ENCODE measurements around the gene FGR.

FGR gene

DNA sequence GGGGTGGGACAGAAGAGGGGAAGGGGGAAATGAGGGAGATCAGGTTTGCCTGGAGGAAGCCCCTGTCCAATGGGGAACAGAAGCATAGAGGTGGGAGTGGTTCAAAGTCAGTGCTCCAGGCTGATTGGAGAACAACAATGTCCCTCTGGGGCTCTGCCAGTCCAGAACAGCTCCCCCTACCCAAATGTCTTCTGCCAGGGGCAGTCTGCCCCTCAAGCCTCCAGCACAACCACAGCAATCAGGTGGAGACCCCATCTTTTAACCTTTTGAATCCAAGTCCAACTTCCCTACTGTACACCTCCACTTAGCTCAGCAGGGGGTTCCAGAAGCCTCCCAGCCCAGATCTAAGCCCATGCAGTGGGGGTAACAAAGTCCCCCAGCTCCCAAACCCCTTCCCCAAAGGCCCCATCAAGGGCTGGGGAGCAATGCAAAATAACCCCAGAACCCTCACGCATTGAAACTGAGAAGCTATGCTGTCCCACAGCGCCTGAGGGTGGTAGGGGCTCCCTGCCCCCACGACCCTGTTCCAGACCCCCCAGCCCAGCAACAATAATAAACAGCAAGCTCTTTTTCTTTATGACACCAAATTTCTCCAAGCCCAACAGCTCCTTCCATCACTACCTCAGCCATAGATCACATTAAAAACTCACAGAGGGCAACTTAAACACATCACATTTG is 34.3 kb downstream of the FGR start:
- no peak for DNase-seq (ENCODE audit: low spot score)

DNA sequence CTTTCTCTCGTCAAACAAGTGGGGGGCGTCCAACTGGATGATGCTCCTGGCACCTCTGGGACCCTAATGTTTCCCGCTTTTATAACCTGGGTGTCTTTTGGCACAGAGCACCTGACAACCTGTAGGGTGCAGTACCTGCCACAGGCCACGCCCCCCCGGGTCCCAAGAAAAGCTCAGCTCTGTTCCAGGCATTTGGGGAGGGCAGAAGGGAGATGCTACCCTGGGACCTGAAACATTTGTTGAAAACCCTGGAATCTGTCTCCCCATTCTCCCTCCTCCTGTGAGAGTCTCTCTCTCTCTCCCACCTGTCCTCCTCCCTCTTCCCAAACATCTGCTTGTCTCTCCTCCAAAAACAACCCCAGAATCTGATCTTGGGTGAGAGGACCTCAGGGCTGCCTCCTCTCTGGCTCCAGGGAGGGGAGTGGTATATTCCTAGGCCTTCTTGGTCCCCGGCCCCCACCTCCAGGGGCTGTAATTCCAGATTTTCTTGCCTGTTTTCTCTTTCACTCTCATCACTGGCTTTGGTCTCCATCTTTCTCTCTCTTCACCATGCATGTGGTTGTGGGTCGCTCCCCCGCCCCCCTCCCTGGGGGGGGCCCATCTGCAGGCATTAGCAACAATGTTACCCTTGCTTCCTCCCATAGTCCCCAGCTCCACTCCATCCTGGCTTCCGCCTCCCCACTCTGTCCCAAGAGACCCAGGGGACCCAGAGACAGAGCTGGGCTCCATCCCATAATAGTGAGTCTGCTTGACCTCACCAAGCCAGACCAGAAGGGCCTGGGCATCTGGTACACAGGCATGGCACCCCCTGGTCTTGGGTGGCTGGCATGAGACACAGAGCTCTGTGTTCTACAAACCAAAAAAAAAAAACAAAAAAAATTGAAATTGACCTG is 35.1 kb downstream of the FGR start:
- DNase-seq (ENCODE audit: low spot score) = no peak

DNA sequence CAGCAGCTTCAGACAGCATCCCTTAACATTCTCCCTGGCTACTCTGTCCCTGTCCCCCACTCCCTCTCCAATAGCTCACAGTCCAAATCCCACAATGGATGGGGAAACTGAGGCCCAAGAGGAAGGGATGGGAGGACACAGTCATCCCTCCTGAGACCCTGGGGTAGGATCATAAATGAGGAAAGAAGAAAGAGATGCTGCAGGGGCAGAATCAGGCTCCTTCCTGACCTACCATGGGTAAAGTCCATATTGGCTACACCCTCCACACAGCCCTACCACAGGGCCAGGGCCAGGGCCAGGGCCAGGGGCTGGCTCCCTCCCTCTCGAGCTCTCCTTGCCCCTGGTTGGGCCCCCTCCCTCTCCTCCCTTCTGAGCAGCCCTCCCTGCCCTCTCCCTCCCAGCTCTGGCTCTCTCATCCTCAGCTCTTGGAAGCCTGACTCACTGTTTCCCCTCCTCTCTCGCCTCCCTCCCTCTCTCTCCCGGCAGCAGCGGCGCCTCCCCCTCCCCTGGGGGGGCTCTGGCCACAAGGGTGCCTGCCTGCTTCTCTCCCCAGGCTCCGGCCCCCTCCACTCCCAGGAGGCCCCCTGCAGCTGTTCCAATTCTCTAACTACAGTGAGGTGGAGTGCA is 36.0 kb downstream of the FGR start:
- peak; percentile 44 for DNase-seq (ENCODE audit: low spot score)

- DNase-seq (ENCODE audit: low spot score) = no peak
Observed at GRCh38 chr1:27598295-27598687, 36.7 kb downstream of the FGR start.

DNA sequence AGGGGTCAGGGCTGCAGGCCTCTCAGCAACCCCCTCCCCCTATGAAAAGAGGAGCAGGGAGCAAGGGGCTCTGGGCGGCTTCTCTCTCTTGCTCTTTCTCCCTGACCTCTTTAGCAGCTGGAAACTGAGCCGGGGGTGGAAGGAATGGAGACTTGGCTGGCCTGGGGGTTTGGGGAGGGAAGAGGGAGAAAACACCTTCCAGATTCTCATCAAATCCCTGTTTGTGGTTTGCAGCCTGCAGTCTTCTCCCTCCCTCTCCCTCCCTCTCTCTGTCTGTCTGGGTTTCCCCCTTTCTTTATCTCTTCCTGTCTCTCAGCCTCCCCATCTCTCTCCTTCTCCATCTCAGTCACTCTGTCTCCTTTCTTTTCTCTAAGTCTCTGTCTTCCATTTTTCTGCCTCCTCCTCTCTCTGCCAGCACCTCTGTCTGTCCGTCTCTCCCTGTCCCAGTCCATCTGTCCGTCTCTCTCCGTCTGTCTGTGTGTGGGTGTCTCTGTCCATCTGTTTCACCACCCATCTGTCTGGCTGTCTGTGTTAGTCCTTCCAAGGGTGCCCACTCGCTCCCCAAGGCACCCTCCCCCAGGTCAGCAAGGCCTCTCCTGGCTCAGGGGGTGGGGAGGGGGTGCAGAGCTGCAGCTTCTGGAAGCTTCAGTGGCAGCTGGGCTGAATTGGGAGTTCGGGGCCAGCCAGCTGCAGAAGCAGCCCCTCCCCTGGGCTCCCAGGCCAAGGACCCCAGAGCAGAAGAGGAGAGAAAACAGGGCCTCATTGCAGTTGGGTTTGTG is 37.3 kb downstream of the FGR start:
- no peak for DNase-seq (ENCODE audit: low spot score)

DNA sequence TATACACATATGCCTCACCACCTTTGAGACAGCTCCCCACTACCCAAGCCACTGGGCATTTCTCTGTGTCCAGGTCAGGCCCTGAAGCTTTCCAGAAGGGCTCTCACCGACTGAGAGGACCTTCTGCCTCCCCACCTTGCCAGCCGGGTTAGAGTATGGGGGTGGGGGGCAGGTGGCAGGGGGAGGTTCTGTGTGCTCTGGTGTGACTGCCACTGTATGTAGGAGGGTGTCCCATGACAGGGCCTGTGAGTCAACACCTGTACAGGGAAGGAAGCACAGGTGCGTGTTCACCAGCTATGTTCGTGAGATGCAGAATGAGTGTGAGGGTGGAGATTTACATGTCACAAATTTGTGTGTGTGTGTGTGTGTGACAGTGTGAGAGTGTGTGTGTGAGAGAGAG is 38.0 kb downstream of the FGR start:
- no peak for DNase-seq (ENCODE audit: low spot score)

DNA sequence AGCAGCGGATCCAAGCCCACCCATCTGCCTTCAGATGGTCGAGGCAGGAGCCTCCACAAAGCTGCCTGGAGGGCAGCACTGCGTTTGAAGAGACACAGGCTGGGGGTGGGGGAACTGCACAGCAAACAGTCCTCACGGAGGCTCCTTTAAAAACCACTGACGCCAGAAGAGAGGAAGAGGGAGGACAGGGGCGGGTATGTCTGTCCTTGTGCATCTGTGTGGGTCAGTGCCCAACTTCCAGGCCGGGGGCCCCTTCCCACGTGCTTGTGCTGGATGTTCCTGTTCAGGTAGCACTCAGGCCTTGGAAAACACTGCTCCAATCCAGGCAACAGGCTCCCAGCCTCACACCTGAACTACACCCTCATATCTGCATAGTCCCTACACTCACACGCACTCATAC is 38.7 kb downstream of the FGR start:
- DNase-seq (ENCODE audit: low spot score) = no peak

- no peak for DNase-seq (ENCODE audit: low spot score)
Observed at GRCh38 chr1:27595597-27595996, 39.4 kb downstream of the FGR start.

DNA sequence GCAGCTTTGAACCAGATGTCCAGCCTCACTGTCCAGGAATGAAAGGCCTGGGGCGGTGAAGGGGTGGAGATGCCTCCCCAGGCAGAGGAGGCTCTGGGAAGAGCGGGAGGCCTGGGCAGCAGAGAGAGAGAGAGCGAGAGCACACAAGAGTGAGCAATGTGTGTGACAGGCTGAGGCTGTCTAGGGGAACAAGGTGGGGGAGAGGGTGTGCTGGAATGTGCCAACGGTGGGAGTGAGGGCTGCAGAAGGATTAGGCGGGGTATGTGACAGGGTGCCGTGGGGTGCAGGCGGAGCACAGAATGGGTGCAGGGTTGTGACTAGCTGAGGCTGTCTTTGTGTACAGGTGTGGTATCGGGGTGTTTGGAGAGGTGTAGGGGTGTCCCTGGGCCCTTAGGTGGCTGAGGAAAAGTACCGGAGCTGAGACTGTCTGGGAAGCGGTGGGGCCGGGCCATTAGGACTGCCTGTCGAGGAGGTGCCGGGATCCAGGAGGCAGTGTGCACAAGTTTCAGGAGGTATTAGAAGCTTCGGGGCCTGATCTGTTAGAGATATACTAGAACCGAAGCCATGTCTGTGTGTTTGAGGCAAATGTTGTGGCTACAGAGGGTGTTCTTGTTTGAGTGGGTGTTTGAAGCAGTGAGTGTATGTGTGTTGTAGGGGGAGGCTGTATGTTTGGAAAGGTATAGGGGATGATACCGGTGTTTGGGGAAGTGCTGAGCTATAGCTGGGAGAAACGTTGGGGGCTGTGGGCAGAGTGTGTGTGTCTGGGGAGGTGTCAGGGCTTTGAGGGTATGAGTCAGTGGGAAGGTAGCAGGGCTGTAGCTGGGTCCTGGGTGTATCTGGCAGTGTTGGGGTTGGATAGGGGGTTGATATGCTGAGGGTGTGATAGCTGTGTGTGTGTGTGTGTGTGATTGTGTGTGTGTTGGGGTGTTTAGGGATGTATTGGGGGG is 40.1 kb downstream of the FGR start:
- DNase-seq (ENCODE audit: low spot score) = no peak

DNA sequence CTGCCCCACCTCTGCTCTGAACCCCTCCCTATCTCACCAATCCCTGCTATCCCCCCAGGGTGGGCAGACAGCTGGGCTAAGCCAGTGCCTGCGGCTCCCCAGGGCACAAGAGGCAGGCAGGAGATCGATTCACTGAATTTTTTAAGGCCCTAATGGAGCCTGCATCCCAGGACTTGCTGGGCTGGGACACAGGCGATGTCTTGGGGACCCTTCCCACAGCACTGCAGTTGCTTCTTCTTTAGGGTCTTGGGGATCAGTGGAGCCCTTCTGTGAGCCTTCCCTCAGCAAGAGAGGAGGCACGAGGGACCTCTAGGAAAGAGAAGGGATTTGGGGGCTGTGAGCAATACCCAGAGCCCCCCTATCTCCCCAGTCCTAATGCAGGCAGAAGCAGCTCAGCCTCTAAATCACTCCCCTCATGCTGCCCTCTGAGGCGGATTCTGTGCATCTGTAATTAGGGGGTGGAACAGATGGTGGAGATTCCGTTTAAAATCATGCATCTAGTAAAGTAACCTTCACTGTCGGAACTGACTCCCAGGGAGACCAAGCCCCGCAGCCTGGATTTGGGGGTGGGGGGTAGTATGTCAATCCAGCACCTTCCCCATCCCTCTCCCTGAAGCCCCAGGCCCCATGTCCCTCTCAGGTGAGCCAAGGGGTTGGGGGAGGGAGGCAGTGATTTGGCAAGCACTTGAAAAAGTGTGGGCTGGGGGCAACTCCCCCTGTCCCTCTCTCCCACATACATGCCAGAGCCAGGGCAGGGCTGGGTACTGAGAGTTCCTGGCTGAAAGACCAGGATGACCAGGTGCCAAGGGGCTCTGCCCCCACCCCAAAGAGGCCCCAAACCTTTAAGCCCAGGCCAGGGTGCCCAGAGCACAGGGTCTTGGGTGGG is 41.1 kb downstream of the FGR start:
- no peak for DNase-seq (ENCODE audit: low spot score)

DNA sequence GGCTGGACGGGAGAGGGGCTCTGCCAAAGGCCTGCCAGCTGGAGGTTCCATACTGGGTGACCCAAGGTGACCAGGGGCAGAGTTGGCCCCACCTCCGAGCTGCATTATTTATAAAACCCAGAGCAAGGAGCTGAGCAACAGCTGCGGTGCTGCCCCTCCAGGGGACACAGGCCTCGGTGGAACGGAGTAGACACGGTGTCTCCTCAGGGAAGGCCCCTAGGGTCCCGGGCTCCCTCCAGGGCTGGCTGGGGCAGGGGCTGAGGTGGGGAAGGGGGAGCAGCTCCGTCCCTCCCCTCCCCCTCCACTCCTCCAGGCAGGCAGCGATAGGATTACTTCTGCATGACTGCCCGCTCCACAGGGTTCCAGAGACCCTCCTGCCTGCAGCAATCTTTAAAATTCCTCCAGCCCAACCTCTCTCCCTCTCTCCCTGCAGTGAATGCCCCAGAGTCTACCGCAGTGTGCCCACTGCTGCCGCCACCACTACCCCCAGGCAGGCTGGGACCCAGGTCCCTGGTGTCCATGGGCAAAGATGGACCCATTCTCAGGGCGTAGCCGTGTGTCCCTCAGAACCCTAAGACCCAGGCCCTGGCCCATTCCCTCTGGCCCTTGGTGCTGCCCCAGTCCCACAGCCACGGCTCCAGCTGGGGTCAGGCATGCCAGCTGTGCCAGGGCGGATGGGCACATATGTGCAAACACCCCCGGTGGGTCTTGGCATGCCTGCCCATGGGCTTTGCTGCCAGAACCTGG is 41.9 kb downstream of the FGR start:
- DNase-seq (ENCODE audit: low spot score) = no peak

DNA sequence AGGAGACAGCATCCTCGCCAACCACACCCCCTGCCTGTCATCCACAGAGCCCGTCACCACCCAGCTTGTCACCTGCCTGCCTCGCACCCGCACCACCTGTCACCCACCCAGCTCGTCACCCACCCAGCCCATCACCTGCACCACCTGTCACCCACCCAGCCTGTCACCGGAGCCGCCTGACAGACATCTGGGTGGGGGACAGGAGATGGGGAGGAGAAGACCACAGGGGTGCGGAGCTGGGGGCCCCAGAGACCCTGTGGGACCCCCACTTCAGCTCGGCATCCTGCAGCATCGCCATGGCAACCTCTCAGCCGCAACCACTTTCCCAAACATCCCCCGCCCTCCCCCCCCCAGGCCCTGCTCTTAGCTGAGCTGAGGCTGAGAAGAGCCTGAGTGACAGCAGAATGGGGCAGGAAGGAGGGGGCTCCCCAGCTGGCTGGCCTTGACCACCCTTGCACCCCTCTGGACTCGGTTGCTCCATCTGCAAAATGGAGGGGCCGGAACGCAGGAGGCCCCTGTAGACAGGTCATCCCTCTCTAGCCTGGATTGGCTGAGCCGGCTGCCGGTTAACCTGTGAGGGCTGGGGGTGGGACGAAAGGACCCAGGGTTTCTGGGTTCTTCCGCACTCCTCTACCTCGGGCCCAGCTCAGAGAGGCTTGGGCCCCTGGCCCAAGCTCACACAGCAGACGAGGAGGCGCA is 42.6 kb downstream of the FGR start:
- no peak for DNase-seq (ENCODE audit: low spot score)

DNA sequence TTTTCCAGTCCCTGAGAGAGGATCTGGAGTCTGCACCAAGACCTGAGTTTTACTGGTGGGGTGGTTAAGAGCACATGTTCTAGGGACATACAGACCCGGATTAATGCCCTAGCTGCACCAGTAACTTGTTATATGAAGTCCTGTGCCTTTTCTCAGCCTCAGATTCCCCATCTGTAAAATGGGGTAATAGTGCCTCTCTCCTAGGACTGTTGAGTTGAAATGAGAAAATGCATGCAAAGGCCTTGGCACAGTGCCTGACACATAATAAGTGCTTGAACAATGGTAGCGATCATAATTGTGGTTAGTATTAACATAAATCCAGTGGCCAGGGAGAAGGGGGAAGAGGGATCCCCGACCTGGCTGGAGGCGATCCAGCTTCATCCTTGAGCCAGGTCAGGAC is 43.4 kb downstream of the FGR start:
- DNase-seq (ENCODE audit: low spot score) = no peak

DNA sequence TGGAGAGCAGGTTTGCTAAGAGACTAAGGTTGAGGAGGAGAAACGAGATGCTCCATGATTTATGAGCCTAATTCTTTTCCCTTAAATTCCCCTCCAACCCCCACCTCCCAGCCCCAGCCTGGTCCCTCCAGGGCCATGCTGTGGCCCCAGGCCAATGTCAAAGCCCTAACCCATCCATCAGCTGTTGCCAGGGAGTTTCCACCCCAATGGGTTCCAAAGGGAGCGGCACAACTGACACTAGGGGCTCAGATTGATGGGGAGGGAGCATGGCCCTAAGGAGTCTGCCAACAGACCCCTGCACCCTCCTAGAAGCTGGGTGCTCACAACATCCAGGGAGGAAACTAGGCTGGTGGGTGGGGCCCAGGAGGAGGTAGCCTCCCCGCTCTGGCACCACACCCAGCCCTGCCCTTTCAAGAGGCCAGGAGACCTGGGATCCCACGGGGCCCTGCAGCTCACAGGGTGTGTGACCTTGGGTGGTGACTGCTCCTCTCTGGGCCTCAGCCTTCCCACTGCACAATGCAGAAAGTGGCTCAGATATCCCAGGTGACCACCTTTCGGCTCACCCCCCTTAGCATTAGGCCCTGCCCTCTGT is 44.0 kb downstream of the FGR start:
- DNase-seq (ENCODE audit: low spot score) = no peak

DNA sequence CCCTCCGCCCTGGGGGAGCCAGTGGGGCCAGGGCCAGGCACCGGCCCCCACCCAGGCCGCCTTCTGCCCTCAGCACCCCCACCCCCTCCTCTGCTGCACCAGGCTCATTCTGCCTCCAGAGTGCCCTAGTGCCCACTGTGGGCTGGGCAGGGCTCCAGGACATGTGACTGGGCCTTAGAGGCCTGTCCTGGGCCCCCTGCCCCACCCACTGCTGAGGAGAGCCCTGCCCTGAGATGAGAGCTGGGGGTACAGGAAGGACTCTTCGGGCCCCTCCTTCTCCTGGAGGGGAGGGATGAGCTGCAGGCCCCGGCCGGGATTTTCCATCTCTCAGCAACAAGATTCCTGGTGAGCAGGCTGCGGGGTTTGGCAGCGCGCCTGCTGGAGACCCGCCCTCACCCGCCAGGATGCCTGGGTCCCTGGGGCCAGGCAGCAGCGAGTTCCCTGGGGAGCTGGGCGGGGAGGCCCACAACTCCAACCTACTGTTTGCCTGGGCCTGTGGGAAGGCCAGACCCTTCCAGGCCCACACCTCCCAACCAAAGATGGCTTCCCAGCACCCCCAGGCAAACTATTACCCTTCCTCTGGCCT is 45.1 kb downstream of the FGR start:
- DNase-seq (ENCODE audit: low spot score) = no peak

- DNase-seq (ENCODE audit: low spot score) = no peak
Observed at GRCh38 chr1:27589441-27589840, 45.5 kb downstream of the FGR start.

GRCh38 chr1:27588256-27589232 is 46.4 kb downstream of the FGR start:
- no peak for DNase-seq (ENCODE audit: low spot score)

Measured in pons (tissue), 1 donor.